Stomach (tissue), 9 donors: ENCODE data around the gene SGK2. TPM values are rescaled to one million over a fixed set of nuclear protein-coding genes. Genes with fewer than 3 reads are reported as not detected.
"Not testable (repeated sequence)": the region's sequence is repeated elsewhere in the genome, so short reads cannot be mapped to it uniquely, and the experiment has no call there.

Experiments used
- DNase-seq, 2 donors: peaks; one replicate each; pipeline versions ENCODE4 v3.0.0 to v3.0.0-alpha.2; 2013 to 2019
- H3K27ac ChIP-seq, 5 donors: fragments of 200-600 bp in 4 of 5; sonication (generic) in 4 of 5; one replicate each; pipeline ENCODE4 v1.5.1; 2013 to 2019; ENCODE audit warnings: mild to moderate bottlenecking in 1 of 5, moderate library complexity in 1 of 5
- H3K27me3 ChIP-seq, 3 donors: fragments of 200-600 bp; sonication (generic); one replicate each; pipeline ENCODE4 v1.5.1; 2017 to 2019; ENCODE audit warnings: mixed run types in 1 of 3
- H3K36me3 ChIP-seq, 4 donors: fragments of 200-600 bp; sonication (generic); 1 replicate in 3 of 4; 2 replicates in 1 of 4; pipeline ENCODE4 v1.5.1; 2016 to 2019
- H3K4me1 ChIP-seq, 4 donors: fragments of 200-600 bp; sonication (generic); one replicate each; pipeline ENCODE4 v1.5.1; 2016 to 2019
- H3K4me3 ChIP-seq, 4 donors: fragments of 200-600 bp; sonication (generic) in 3 of 4; one replicate each; pipeline ENCODE4 v1.5.1; 2016 to 2019; ENCODE audit warnings: mild to moderate bottlenecking in 1 of 4
- H3K9me3 ChIP-seq, 4 donors: fragments of 200-600 bp; sonication (generic); one replicate each; pipeline ENCODE4 v1.5.1; 2016 to 2019
- EP300 ChIP-seq: sonication (generic); formaldehyde crosslinking; IDR thresholded peaks from one replicate; pipeline ENCODE4 v1.6.1; 2017; ENCODE audit warnings: antibody characterized with exemption
- POLR2A ChIP-seq, 4 donors: fragments of 450-650 bp; IDR thresholded peaks; one replicate each; pipeline ENCODE4 v1.6.1; 2016; ENCODE audit warnings: antibody characterized with exemption in 4 of 4, control low read depth in 2 of 4, mild to moderate bottlenecking in 1 of 4, moderate library complexity in 1 of 4
- POLR2AphosphoS5 ChIP-seq, 3 donors: sonication (generic); formaldehyde crosslinking; IDR thresholded peaks; one replicate each; pipeline ENCODE4 v1.6.1; 2016; ENCODE audit warnings: antibody characterized with exemption in 3 of 3
- WGBS, 5 donors: extraction: QIAGEN DNeasy Blood & Tissue Kit in 3 of 5; methylation state at CpG; one replicate each; pipeline versions ENCODE4 v1.1.5 to v1.1.7; 2013 to 2018; 5-methylcytosine and 5-hydroxymethylcytosine counted together
- intact Hi-C: fragments of 100-400 bp; cut with DNase I; formaldehyde crosslinking; loops from one replicate; pipeline ENCODE4 v1.15.1; 2023; ENCODE audit warnings: low total_unique reads
- polyA plus RNA-seq, 3 donors: library from polyadenylated mRNA; stranded (reverse); fragments of 200-250 nt; gene quantifications; one replicate each; pipeline ENCODE4 v1.2.3, GENCODE V29; 2013
- total RNA-seq, 5 donors: library from RNA; depleted of rRNA; stranded (reverse); fragments of >200 nt; gene quantifications; one replicate each; pipeline versions ENCODE4 v1.1.0 to v1.2.3, GENCODE V29; 2014 to 2016
- TF ChIP-seq, protein P1 (sequence below), 7 experiments: fragments of 450-650 bp in 4 of 7; fragments of 200-600 bp in 3 of 7; sonication (generic) in 3 of 7; IDR thresholded peaks; one replicate each; pipeline ENCODE4 v1.5.1; 2016 to 2019; ENCODE audit warnings: antibody characterized with exemption in 7 of 7, control low read depth in 2 of 7, mild to moderate bottlenecking in 1 of 7
- donor health status: healthy with polysubstance abuse.
- donor health status: Bipolar disorder and iron deficiency.
- donor health status: healthy.

The SGK2 gene
- total and polyA plus RNA-seq, 8 donors: 2.1 to 118 (median 24.0) TPM

GRCh38 chr20:43583133-43583864, 24.5 kb downstream of the SGK2 start:
- Histone ChIP-seq H3K9me3 (no peaks in the 10 kb centered on the region), H3K27me3 (no peaks in the 10 kb centered on the region), H3K4me1 (no peaks in the 10 kb centered on the region), H3K4me3 (no peak overlapping the region), H3K36me3 (peaks cover 0 to 73% (median 36%) of the 10 kb centered on the region in 4 donors), H3K27ac (no peak overlapping the region)
- no peak for TF ChIP-seq EP300
- no peak for TF ChIP-seq POLR2A (IDR thresholded peaks at IDR 0.05)
- TF ChIP-seq, protein P1, sequence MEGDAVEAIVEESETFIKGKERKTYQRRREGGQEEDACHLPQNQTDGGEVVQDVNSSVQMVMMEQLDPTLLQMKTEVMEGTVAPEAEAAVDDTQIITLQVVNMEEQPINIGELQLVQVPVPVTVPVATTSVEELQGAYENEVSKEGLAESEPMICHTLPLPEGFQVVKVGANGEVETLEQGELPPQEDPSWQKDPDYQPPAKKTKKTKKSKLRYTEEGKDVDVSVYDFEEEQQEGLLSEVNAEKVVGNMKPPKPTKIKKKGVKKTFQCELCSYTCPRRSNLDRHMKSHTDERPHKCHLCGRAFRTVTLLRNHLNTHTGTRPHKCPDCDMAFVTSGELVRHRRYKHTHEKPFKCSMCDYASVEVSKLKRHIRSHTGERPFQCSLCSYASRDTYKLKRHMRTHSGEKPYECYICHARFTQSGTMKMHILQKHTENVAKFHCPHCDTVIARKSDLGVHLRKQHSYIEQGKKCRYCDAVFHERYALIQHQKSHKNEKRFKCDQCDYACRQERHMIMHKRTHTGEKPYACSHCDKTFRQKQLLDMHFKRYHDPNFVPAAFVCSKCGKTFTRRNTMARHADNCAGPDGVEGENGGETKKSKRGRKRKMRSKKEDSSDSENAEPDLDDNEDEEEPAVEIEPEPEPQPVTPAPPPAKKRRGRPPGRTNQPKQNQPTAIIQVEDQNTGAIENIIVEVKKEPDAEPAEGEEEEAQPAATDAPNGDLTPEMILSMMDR (IDR thresholded peaks at IDR 0.05): no peak
- TF ChIP-seq POLR2AphosphoS5 (IDR thresholded peaks at IDR 0.05): no peak
- intact Hi-C loops: no loop called here
- WGBS, 5 donors: 83 to 92% (median 89%) methylated on average over 6 to 7 of the region's 7 CpGs
- no peak for DNase-seq

GRCh38 chr20:43583982-43584432, 25.2 kb downstream of the SGK2 start:
- intact Hi-C loops: no loop called here
- no peaks in the 10 kb centered on the region for H3K9me3 ChIP-seq
- peak; percentile 56 to 67 for DNase-seq
- H3K4me3 ChIP-seq: no peak overlapping the region
- TF ChIP-seq, protein P1 (IDR thresholded peaks at IDR 0.05): no peak
- no peak for TF ChIP-seq EP300
- TF ChIP-seq POLR2AphosphoS5 (IDR thresholded peaks at IDR 0.05): no peak
- no peak for TF ChIP-seq POLR2A (IDR thresholded peaks at IDR 0.05)
- no peaks in the 10 kb centered on the region for H3K27me3 ChIP-seq
- H3K36me3 ChIP-seq: peaks cover 0 to 69% (median 35%) of the 10 kb centered on the region in 4 donors
- H3K4me1 ChIP-seq: no peaks in the 10 kb centered on the region
- H3K27ac ChIP-seq: no peak overlapping the region
- 29 to 48% (median 30%) methylated on average over 2 of the region's 2 CpGs for WGBS, 5 donors

GRCh38 chr20:43584448-43585136, 25.8 kb downstream of the SGK2 start:
- 70 to 80% (median 75%) methylated on average over 7 of the region's 7 CpGs for WGBS, 5 donors
- no peak for DNase-seq
- intact Hi-C loops: no loop called here

DNA sequence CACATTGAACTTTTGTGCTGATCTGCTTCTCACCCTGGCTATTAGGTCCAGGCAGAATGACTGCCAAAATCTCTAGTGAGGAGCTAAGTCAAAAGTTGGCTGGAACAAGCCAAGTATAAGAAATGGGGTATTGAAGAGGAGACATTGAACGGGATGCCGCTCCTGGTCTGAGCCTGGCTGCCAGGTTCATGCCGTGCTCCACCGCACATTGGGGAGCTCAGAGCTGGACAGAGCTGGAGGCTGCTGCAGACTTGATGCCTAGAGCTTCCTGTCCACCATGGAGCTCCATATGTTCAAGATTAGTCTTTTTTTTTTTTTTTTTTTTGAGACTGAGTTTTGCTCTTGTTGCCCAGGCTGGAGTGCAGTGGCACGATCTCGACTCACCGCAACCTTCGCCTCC, 27.8 kb downstream of the SGK2 start:
- WGBS, 5 donors: 84 to 92% (median 85%) methylated on average over 8 of the region's 8 CpGs
- DNase-seq: no peak

More at GRCh38 chr20:43584448-43585136, 25.8 kb downstream of the SGK2 start:
- peaks cover 0 to 1% (median under 1%) of the 10 kb centered on the region in 4 donors for H3K4me1 ChIP-seq
- no peaks in the 10 kb centered on the region for H3K27me3 ChIP-seq
- H3K27ac ChIP-seq: no peak overlapping the region
- TF ChIP-seq POLR2A (IDR thresholded peaks at IDR 0.05): no peak
- no peak for TF ChIP-seq EP300
- TF ChIP-seq, protein P1 (IDR thresholded peaks at IDR 0.05): no peak
- no peak for TF ChIP-seq POLR2AphosphoS5 (IDR thresholded peaks at IDR 0.05)
- H3K9me3 ChIP-seq: no peaks in the 10 kb centered on the region
- no peak overlapping the region for H3K4me3 ChIP-seq
- peaks cover 0 to 63% (median 34%) of the 10 kb centered on the region in 4 donors for H3K36me3 ChIP-seq

DNA sequence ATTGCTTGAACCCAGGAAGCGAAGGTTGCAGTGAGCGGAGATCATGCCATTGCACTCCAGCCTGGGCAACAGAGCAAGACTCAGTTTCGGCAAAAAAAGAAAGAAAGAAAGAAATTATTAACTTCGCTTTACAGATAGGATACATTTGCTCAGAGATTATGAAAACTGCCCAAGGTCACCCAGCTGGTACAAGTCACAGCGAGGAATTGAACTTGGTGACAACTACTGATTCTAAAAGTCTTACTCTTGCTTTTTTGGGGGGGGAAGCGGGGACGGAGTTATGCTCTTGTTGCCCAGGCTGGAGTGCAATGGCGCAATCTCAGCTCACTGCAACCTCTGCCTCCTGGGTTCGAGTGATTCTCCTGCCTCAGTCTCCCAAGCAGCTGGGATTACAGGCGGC, 29.7 kb downstream of the SGK2 start:
- WGBS, 5 donors: 87 to 92% (median 90%) methylated on average over 10 of the region's 10 CpGs
- H3K27me3 ChIP-seq, DNase-seq, H3K9me3 ChIP-seq, intact Hi-C loops, H3K27ac ChIP-seq, H3K4me3 ChIP-seq: not testable (repeated sequence)
- Histone ChIP-seq H3K4me1 (peaks cover 6 to 25% (median 20%) of the 10 kb centered on the region in 4 donors), H3K36me3 (peaks cover 0 to 29% (median 14%) of the 10 kb centered on the region in 4 donors)

More for the DNA sequence above, 27.8 kb downstream of the SGK2 start:
- intact Hi-C loops: no loop called here
- H3K4me1 ChIP-seq: peaks cover 6 to 14% (median 14%) of the 10 kb centered on the region in 4 donors
- peaks cover 0 to 46% (median 24%) of the 10 kb centered on the region in 4 donors for H3K36me3 ChIP-seq
- H3K27ac ChIP-seq: no peak overlapping the region
- no peaks in the 10 kb centered on the region for H3K9me3 ChIP-seq
- no peak for TF ChIP-seq POLR2A (IDR thresholded peaks at IDR 0.05)
- TF ChIP-seq POLR2AphosphoS5 (IDR thresholded peaks at IDR 0.05): no peak
- TF ChIP-seq EP300: no peak
- TF ChIP-seq, protein P1 (IDR thresholded peaks at IDR 0.05): no peak
- H3K4me3 ChIP-seq: no peak overlapping the region
- no peaks in the 10 kb centered on the region for H3K27me3 ChIP-seq
